HG03060 (cell line): ENCODE results near the gene KAZN.

Experiments used
- ATAC-seq: cut with Tn5 transposase; IDR thresholded peaks from one replicate; pipeline ENCODE4 v1.9.1; 2021; ENCODE audit warnings: low read depth, moderate number of reproducible peaks; ENCODE audit not compliant: unreplicated experiment

The KAZN gene

DNA sequence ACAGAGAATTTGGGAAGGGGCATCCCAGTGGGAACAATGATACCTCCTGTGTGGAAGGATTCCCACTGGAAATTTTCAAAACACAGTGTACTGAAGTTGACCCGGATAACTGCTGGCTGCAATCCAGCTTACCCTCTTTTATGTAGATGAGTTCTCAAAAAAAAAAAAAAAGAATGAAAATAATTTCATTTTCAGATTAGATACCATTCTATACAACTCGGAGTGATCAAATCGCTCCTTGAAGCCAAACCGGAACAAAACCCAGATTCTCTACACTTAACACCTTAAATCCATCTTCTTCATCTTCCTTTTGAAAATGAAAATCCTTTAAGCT is 69.1 kb downstream of the KAZN start:
- no peak for ATAC-seq

DNA sequence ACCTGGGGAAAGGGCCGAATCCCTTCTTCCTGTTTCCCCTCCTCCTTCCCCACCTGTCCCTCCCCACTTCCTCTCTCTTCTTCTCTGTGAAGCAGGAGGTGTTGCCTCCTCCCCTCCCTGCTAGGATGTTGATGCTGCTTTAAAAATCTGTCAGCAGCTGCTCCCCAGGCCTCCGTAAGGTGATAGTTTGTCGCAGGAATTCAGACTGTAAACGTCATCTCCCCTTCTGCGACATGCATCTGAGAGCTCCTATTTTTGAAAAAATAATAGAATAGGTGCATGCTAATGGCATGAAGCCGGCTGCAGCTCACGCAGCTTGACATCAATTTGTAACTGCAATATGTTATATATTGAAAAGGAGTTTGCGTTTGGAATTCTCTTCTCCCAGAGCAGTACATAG is 70.1 kb downstream of the KAZN start:
- ATAC-seq, result no peak

GRCh38 chr1:14672005-14672404 is 73.5 kb downstream of the KAZN start:
- no peak for ATAC-seq

DNA sequence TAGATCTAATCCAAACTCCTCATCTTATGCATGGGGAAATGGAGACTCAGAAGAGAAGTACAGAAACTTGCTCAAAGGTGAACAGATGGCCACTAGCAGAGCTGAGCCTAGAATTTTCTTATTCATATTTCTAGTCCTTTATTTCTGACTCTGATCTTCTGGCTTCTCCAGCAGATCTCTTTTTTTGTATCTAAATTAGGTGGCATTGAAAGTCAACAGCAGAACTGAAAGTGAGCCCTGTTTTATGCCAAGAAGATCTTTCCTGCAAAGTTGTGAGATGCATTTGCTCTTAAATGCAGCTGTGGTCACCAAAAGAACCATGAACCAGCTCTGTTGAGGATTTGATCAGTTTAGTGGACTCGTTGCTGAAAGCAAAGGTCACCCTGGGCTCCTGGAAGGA is 75.5 kb downstream of the KAZN start:
- ATAC-seq, result no peak

- no peak for ATAC-seq
These were observed 77.9 kb downstream of the KAZN start for GRCh38 chr1:14676400-14676799.

GRCh38 chr1:14677292-14677971 is 78.9 kb downstream of the KAZN start:
- ATAC-seq, result no peak

GRCh38 chr1:14678011-14678638 is 79.6 kb downstream of the KAZN start:
- no peak for ATAC-seq

DNA sequence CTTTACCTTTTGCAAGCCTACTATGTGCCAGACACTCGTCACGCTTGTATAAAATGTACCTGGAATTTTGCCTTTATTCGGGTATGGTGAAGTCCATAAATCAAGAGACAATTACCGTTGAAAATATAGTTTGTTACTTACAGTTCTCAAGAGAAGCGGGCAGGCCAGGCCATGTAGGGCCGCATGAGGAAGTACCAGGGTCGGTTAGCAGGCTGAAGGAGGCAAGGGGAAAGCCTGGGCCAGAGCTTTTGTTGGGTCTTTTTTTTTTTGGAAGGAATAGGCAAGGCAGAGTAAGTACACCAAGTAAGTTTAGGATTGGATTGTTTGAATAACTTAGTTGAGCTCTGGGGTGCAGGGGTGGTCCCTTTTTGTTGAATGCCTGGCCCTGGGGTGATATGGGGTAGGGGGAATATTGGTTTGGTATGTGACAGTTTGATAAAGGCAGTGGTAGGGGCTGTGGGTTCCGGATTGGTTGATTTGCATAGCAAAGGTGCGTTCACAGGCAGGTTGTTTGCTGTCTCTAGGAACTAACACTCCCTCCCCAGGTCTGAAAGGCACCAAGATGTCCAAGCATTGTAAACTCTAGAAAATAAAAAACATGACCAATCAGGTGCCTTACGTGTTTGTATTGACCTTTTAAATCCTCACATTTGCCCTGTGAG is 80.7 kb downstream of the KAZN start:
- ATAC-seq, result no peak

DNA sequence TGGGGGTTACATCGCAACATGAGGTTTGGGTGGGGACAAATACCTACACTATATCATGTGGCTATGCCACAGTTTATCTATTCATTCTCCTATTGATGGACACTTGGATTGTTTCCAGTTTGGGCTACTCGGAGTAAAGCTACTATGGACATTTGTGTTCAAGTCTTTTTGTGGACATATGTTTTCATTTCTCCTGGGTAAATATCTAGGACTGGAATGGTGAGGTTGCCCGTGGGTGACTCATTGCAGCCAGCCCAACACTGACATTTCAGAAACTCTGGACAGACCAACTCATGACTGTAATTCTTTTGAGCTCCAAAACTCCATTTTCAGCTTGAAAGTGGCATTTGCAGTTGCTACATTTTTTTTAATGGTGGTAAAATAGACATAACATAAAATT is 82.7 kb downstream of the KAZN start:
- no peak for ATAC-seq

DNA sequence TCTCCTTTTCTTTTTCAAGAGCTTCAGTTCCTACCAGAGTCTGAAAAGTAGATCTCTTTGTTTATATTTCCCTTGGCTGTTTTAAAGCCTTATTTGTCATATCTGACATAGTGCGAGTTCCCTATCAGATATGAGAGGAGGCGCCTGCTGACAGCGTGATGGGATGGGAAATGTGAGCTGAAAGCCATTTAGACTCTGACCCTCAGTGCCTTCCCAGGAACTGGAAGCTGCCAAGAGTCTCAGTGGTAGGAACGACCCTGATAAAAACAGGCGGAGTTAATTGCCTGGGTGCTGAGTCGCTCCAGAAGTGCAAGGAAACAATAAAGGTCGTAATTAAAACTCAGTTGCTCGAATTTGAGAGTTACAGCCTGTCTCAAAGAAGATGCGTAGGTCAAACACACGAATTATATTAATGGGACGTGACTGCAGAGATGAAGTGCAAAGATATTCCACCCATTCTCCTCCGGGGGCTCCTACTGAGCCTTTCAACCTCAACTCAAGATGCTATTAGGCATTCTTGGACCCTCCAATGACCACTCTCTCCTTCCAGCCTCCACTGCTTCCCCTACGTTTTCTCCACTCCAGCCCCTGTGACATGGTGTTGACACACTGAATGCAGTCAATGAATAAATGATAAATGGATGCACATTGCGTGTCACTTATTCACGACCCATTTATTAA is 84.6 kb downstream of the KAZN start:
- ATAC-seq, result no peak

GRCh38 chr1:14685078-14685477 is 86.6 kb downstream of the KAZN start:
- ATAC-seq, result no peak

DNA sequence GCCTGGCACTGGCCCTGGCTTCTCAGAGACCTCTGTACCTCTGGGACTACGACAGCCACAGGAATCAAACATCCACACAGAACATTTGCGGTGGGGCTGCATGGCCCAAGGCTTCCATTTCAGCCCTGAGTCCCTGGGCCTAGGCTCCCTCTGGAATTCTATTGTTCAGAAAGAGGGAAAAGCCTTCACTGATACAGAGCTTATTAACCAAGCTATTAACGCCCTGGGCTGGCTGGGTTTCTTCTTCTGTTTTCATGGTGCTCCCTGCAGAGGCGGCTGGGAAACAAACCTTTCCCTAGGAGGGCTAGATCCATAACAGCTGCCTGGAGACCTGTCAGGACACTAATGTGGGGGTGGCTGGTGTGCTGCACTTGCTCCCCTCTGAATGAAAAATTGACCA is 88.2 kb downstream of the KAZN start:
- no peak for ATAC-seq

- ATAC-seq, result no peak
These were observed 88.7 kb downstream of the KAZN start for GRCh38 chr1:14687147-14687546.

DNA sequence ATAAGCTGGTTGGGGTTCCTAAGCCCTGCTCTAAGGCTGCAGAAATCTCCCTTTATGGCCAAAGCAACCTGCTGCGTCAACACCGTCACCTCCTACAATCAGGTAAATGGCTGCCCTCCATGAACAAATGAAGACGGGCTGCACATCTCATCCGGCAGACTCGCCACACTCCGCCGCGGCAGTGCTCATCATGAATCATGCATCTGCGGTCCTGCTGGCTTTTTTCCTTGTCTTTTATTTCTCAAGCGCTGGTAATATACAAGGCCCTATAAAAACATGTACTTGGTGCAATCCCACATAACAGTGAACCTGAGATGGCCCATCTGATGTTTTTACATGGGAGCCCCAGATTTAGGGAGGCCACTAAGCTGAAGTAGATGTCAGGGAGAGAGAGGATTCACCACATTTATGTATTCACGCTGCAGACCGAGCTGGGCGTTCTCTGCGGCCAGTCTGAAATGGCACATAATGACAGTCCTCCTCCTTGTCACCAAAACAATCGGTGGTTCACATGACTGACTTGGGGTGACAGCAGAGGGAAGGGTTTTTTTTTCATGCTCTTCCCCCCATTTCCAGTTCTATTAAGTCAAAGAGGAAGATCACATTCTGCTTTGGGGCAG is 91.6 kb downstream of the KAZN start:
- ATAC-seq, result no peak

GRCh38 chr1:14693949-14694348 is 95.5 kb downstream of the KAZN start:
- ATAC-seq, result no peak

DNA sequence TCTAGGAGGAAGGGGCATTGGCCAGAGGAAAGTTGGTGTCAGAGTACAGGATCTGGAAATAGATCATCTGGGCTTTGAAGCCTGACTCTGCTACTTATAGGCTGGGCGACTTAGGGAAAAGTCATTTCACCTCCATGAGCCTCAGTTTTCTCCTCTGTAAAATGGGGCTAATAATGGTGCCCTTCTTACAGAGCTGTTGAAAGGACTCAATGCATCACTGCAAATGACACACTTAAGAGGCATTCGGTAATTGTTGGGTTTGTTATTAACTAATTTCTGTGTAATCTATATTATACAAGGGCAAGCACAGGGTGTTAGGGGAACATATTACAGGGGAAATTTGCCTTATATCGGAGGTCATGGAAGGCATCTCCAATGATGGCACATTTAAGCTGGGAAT is 96.1 kb downstream of the KAZN start:
- no peak for ATAC-seq

DNA sequence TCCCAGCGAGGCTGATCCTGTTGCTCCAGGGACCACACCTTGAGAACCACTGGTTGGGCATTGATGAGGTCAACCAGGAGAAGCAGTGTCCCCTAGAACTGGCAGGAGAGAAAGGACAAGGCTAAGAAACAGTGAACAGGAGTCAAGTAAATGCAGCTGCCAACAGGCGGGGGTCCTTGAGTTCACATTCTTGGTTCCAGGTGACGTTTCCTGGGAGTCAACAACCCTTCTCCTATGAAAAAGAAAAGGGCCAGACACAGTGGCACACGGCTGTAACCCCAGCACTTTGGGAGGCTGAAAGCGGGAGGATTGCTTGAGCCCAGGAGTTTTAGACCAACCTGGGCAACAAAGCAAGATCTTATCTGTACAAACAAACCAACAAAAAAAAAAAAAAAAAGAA is 98.3 kb downstream of the KAZN start:
- ATAC-seq, result no peak

DNA sequence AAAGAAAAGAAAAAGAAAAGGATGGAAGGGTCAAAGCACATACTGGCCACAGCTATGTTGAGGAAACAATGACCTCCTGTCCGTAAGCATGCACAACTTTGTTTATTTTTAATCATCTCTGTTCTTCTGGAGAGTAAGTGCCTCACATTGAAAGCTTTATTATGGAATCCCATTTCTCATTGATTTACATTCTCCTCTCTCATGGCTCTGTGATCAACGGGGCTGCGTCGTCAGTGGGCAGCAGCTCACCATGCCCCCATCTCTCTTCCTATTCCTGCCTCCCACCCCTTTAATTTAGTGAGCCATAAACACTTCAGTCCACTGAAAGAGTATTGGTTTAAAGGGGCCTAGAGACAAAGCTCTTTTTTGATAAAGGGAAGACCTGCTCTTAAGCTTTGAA is 98.9 kb downstream of the KAZN start:
- no peak for ATAC-seq

GRCh38 chr1:14698314-14698713 is 99.8 kb downstream of the KAZN start:
- no peak for ATAC-seq

DNA sequence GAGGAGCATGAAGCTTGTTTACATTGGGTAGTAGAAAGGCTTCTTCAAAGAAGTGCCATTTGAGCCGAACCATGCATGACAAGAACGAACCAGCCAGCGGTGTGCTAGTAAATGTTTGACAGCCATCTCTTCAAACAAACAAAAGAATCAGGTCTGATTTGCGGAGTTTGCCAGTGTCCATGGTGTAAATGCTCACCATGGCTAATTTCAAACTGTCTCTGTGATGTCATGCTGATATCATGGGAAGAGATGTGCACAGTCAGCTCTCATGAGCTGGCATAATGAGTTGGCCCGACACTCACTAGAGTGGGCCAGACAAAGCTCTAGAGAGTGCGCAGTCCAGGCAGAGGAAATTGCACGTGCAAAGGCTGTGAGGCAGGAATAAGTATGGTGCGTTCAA is 101.1 kb downstream of the KAZN start:
- no peak for ATAC-seq

DNA sequence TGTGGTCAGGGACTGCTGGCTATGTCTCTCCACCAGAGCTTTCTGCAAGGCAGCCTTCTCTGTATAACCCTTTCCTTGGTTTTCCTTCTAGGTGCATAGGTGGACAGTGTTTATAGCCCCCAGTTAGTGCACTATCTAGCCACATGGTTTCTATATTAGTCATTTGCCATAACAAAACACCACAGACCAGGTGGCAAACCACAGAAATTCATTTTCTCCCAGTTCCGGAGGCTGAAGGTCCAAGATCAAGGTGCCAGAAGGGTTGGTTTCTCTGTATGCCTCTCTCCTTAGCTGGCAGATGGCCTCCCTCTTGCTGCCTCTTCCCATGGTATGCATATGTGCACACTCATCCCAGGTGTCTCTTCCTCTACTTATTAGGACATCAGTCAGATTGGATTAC is 106.4 kb downstream of the KAZN start:
- ATAC-seq, result no peak
